ENCODE measurements around the gene COL9A3.

DNA sequence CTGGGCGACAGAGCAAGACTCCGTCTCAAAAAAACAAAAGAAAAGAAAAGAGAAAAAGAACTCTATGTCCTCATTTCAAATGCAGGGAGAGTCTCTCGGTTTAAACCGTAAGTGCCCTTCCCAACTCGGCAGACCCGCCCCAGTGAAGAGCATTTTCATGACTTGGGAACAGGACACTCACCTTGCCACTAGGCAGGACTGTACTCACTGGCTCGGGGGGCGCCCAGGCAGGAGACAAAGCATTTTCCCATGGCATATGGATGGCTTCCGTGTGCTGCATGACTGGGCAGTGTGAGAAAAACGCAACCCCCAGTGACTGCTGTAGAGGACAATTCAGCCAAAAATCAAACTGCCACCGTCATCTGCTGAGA, 44.2 kb upstream of the COL9A3 start:
- TF ChIP-seq, protein P1, sequence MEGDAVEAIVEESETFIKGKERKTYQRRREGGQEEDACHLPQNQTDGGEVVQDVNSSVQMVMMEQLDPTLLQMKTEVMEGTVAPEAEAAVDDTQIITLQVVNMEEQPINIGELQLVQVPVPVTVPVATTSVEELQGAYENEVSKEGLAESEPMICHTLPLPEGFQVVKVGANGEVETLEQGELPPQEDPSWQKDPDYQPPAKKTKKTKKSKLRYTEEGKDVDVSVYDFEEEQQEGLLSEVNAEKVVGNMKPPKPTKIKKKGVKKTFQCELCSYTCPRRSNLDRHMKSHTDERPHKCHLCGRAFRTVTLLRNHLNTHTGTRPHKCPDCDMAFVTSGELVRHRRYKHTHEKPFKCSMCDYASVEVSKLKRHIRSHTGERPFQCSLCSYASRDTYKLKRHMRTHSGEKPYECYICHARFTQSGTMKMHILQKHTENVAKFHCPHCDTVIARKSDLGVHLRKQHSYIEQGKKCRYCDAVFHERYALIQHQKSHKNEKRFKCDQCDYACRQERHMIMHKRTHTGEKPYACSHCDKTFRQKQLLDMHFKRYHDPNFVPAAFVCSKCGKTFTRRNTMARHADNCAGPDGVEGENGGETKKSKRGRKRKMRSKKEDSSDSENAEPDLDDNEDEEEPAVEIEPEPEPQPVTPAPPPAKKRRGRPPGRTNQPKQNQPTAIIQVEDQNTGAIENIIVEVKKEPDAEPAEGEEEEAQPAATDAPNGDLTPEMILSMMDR (IDR thresholded peaks at IDR 0.05), result no peak
- no peak for TF ChIP-seq EZH2 (IDR thresholded peaks at IDR 0.05)
- no peak for TF ChIP-seq EZH2phosphoT487 (IDR thresholded peaks at IDR 0.05)

All from neural progenitor cell (in vitro differentiated cells).